Medulla oblongata (tissue), 1 donor: ENCODE data around the gene AKAP9.
"Not testable (repeated sequence)": the region's sequence is repeated elsewhere in the genome, so short reads cannot be mapped to it uniquely, and the experiment has no call there.

ENCODE experiments used
- DNase-seq: peaks from one replicate; pipeline ENCODE4 v3.0.0-alpha.2; 2015; ENCODE audit errors: extremely low spot score

Gene AKAP9

DNA sequence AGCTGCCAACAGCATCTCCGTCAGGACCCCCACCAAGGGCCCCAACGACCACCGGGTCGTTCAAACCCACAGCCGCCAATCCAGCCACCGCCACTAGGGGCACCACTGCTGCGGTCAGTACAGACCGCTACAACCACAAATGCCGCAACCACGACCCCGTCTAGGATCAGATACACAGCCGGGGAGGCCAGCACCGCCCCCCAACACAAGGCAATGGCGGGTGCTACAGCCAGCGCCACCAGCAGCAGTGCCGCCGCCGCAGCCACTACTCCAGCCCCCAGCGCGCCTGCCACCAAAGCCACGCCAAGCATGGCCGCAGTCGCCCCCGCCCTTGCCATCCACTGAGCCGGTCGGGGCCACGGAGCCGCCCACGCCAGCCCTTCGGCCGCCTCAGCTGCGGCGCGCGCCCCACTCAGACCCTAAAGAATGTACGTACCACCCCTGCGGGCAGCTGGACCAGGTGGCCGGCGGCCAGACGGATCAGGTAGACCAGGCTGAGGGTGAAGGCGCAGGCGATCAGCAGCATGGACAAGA lies 193.1 kb downstream of the AKAP9 start:
- peak; percentile 71 for DNase-seq

DNA sequence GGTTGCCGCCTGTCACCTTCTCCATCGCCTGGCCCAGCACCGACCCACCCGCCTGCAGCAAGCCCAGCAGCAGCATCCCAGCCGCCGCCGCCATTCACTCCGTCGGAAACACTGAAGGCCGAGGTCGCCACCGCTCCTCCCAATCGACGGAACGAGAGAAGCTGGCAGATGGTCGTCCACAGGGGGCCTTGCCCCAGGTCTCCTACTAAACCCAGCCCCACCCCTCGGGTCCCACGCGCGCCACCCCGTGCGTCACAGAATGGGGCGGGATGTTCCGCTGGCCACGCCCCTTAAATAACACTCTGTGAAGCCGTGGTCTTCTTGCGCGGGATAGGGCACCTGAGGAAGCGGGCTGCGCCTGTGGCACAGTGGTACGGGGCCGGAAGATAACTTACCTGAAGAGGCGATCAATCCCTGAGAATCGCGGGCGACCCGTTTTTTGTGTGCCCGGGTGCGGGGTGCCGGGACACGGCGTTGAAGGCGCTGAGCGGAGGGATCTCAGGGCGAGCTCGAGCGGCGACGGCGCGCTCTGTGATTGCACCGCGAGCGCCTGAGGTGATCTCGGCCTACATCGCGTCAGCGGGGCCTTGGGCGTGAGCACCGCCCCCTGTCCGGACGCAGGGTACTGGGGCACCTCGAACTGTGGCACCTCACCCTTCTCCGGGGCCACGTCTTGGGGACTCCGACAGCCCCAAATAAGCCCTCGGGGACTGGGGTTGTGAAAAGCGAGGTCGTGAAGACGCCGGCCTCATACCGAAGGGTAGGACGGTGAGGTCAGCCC lies 193.8 kb downstream of the AKAP9 start, which contains the start of gene CYP51A1:
TSS of gene CYP51A1 (minus strand) at position 207 of the 781 bp plus-strand sequence. CDS start at position 94, 113 bp downstream.
- peak; percentile 96 for DNase-seq

- DNase-seq, result peak; percentile 42
These were observed 194.6 kb downstream of the AKAP9 start for GRCh38 chr7:92135052-92135889.

DNA sequence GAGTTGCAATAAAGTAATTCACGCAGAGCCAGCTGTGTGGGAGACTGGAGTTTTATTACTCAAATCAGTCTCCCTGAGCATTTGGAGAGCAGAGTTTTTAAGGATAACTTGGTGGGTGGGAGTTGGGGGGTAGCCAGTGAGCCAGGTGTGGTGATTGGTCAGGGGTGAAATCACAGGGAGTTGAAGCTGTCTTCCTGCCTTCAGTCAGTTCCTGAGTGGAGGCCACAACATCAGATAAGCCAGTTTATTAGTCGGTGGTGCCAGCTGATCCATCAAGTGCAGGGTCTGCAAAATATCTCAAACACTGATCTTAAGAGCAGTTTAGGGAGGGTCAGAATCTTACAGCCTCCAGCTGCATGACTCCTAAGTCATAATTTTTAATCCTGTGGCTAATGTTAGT lies 196.9 kb downstream of the AKAP9 start:
- no peak for DNase-seq

DNA sequence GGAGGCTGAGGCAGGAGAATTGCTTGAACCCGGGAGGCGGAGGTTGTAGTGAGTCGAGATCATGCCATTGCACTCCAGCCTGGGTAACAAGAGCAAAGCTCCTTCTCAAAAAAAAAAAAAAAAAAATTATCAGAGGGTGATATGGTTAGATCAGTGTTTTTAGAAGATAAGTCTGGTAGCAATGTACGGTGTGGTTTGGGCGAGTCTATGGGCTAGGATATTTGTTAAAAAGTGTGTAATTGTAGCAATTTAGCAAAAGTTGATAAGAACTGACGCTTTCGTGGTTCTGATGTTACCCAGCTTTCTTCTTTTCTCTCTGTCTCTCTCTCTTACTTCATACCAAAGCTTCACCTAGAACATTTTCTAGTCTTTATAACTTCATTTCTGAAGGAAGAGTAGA lies 200.5 kb downstream of the AKAP9 start:
- no peak for DNase-seq

GRCh38 chr7:92142791-92143190 lies 202.1 kb downstream of the AKAP9 start:
- not testable (repeated sequence) for DNase-seq

GRCh38 chr7:92143192-92143880 lies 202.7 kb downstream of the AKAP9 start:
- DNase-seq, result not testable (repeated sequence)

GRCh38 chr7:92149736-92150239 lies 209.1 kb downstream of the AKAP9 start:
- no peak for DNase-seq

- DNase-seq, result no peak
These were observed 209.9 kb downstream of the AKAP9 start for GRCh38 chr7:92150450-92151017.

DNA sequence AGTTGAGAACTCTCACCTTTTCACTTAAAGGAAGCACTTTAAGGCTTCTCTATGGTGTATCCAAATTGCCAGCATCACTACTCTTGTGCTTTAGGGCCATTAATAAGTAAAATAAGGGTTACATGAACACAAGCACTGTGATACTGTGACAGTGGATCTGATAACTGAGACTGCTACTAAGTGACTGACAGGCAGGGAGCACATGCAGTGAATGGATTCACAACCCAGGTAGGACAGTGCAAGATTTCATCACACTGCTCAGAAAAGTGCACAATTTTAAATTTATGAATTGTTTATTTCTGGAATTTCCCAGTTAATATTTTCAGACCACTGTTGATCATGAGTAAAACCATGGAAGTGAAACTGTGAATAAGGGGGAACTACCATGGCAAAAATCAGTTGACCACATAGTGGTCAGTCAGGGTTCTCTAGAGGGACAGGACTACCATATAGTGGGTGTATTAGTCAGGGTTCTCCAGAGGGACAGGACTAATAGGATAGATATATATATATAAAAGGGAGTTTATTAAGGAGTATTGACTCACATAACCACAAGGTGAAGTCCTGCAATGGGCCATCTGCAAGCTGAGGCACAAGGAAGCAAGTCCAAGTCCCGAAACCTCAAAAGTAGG lies 214.6 kb downstream of the AKAP9 start:
- DNase-seq, result no peak

GRCh38 chr7:92156990-92157389 lies 216.3 kb downstream of the AKAP9 start:
- DNase-seq, result no peak

DNA sequence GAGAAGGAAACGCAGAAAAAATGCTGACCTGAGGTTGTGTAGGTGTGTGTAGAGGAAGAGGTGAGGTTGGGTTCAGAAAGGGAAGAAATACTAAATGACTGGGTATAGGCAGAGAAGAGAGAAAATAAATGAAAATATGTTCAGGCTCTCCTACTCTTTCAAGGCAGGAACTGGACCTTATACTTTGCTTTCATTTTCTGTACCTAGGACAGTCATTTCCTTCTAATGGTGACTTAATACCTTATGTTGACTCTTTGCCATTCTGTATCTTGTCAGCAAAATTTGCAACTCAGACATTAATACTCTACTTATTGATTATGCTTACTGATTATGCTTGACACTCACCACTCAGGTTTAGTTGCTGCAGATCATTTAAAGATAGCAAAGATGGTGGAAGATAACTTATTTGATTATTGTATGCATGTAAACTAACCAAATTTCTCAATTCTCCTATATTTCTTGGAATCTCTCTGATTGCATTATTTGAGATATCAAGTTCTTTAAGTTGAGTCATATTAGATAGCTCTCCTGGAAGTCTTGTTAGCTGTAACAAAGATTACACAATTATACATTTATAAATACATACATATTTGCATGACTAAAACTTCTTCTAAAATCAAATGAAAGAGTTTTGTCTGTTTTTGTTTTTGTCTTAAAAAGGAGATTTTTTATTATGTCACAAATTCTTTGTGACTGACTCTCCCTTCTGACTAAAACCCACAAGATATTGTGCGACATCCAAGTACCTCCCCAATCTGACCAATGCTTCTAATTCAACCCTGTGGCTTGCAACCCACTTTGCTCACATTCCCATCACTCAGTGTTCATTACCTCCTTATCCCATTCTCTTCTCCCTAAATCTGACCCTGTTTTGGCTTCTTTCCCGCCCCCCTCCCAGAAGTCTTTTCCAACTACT lies 218.3 kb downstream of the AKAP9 start:
- no peak for DNase-seq
